ENCODE results near the gene NR5A1.

The NR5A1 gene

DNA sequence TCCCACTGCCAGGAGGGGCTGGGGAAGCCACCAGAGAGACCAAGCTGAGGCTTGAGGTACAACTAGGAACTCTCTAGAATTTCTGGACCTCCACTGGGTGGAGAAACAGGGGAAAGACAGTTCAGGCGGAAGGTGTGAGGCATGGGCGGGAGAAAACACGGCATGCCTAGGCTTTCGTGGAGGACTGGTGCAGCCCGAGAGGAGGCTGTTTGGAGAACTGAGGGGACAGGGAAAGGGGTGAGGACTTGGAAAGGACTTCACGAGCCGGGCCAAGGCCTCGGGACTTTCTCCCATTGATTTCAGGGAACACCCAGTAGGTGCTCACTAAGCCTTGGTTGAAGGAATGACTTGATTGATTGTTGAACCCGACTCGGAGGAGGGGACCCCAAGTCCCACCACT is 66.4 kb downstream of the NR5A1 start:
- no peak for DNase-seq (ENCODE audit: low read depth in 3 of 3)

DNA sequence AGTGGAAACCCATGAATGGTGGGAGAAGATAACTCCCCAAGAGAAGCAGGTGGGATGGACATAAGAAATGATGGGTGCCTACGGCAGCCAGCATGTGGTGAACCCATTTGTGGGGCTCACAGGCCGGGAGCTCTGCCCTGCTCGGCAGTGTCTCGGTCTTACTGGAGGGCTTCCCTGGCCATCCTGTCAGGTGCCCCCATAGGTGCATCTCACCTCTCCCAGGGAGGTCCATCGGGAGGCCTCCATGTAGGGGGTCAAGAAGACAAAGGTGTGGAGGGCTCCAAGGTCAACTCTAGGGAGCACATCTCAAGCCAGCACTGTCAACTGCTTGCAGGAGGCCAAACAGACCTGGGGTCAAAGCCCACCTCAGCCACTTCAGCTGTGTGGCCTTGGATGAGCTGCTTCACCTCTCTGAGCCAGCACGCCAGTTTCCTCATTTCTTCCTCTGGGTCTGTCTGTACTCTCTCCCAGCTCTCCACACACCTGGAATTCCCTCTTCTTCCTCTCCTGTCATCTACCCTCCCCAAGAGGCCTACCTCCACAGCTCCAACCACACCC is 67.4 kb downstream of the NR5A1 start:
- DNase-seq (ENCODE audit: low read depth in 3 of 3): no peak

DNA sequence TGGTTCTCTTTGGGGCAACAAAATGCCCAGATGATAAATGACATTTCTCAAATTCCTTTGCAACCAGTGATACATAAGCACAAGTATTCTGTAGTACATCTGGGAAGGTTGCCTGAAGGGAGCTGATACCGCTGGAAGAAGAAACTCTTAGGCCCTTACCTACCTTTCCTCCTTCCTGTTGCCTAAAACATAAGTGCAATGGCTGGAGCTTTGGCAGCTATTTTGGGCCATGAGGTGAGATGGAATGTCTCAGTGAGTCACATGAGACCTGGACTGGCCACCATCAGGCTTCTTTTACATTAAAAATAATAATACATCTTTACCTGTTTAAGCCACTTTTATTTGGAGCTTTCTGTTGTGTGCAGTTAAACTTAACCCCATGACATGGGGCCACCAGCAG is 68.1 kb downstream of the NR5A1 start:
- DNase-seq (ENCODE audit: low read depth in 3 of 3): no peak

DNA sequence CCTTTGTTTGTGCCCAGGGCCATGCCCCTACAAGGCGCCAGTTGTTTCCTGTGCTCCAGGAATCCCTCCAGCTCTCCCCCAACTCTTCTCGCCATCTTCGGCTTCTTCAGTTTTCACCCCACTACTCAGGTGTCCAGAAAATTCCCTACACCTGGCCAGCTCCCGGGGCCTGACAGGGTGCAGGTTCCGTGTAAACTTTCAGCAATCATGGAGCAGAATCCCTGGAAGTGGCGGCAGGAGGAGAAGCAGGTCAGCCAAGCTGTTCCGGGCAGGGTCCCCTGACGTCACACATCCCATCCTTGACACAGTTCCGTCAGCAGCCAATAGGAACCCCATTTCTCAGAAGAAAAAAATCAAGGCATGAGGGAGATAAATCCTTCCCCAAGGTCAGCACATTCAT is 69.1 kb downstream of the NR5A1 start:
- DNase-seq (ENCODE audit: low read depth in 3 of 3): no peak

DNA sequence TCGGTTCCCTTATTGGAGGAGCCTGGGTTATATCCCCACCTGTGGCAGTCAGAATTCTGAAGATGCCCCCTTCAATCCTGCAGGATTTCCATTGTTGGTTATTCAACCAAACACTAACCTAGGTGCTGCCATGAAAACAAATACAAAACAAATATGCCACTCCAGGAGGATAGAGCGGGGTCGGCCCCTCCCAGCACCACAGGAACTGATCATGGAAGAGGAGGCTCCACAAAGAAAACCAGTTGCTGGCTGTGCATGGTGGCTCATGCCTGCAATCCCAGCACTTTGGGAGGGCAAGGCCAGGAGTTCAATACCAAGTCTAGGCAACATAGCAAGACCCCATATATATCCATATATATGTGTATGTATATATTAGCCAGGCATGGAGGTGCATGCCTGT is 70.1 kb downstream of the NR5A1 start:
- no peak for DNase-seq (ENCODE audit: low read depth in 3 of 3)

DNA sequence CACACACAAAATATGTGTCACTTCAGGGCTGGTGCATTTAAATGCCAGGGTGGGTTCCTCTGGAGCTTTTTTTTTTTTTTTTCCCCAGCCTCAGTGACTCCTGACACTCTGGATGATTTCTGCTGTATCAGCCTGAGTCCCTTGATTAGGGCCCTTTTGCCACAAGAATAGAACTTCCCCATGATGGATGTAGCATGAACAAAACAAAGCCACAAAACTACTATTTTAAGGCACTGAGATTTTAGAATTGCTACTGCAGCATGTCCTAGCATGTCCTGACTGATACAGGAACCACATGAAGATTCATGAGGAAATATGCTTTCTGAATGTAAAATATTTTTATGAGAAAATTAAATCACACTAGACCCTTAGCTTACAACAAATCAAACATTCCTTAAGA is 70.9 kb downstream of the NR5A1 start:
- DNase-seq (ENCODE audit: low read depth in 3 of 3): no peak

Measured in stimulated activated CD4-positive, alpha-beta T cell treated with anti-CD3 and anti-CD28 coated beads, TNF-alpha, amount 100 ng/mL, for 4 hours (primary cell).